Measurements from ENCODE around the gene CHP1.
"Not testable (repeated sequence)": the region's sequence is repeated elsewhere in the genome, so short reads cannot be mapped to it uniquely, and the experiment has no call there.

CHP1 gene

GRCh38 chr15:41301587-41301986 is 70.5 kb downstream of the CHP1 start:
- DNase-seq: no peak

- no peak for DNase-seq
Observed at GRCh38 chr15:41304149-41304770, 73.2 kb downstream of the CHP1 start.

- no peak for DNase-seq
Observed at GRCh38 chr15:41307679-41308078, 76.6 kb downstream of the CHP1 start.

- no peak for DNase-seq
Observed at GRCh38 chr15:41309226-41309905, 78.3 kb downstream of the CHP1 start.

GRCh38 chr15:41320805-41321330 is 89.8 kb downstream of the CHP1 start:
- not testable (repeated sequence) for DNase-seq

GRCh38 chr15:41323611-41324010 is 92.5 kb downstream of the CHP1 start:
- DNase-seq: no peak

GRCh38 chr15:41331281-41331680 is 100.2 kb downstream of the CHP1 start:
- DNase-seq: no peak

Data from NCI-H1048 (cell line).